GM21423 (cell line): ENCODE data around the gene DEDD.

Experiments used
- ATAC-seq: cut with Tn5 transposase; IDR thresholded peaks from one replicate; pipeline ENCODE4 v1.9.1; 2021; ENCODE audit warnings: mild to moderate bottlenecking, moderate library complexity; ENCODE audit not compliant: unreplicated experiment

The DEDD gene

GRCh38 chr1:161164901-161165610, 32.6 kb upstream of the DEDD start:
- no peak for ATAC-seq

- no peak for ATAC-seq
These were observed 31.3 kb upstream of the DEDD start for GRCh38 chr1:161163793-161164192.

GRCh38 chr1:161162806-161163205, 30.3 kb upstream of the DEDD start:
- ATAC-seq, result no peak

GRCh38 chr1:161162052-161162451, 29.6 kb upstream of the DEDD start:
- no peak for ATAC-seq

- ATAC-seq, result no peak
These were observed 29.2 kb upstream of the DEDD start for GRCh38 chr1:161161652-161162051.

- no peak for ATAC-seq
These were observed 28.2 kb upstream of the DEDD start for GRCh38 chr1:161160671-161161145.

- no peak for ATAC-seq
These were observed 27.4 kb upstream of the DEDD start for GRCh38 chr1:161159913-161160243.

- peak; percentile 84 for ATAC-seq
These were observed 26.8 kb upstream of the DEDD start, which contains the start of gene USP21 for GRCh38 chr1:161159087-161159912. Gene USP21 (plus strand): TSS chr1:161159500. CDS start chr1:161160641, 1,141 bp downstream.

- no peak for ATAC-seq
These were observed 26.0 kb upstream of the DEDD start for GRCh38 chr1:161158316-161159010.

GRCh38 chr1:161157867-161158266, 25.4 kb upstream of the DEDD start:
- ATAC-seq, result no peak

GRCh38 chr1:161153682-161154337, 21.3 kb upstream of the DEDD start, which contains the start of gene UFC1:
Gene UFC1 (plus strand): TSS chr1:161153978. CDS start chr1:161153998, 20 bp downstream.
- ATAC-seq, result peak; percentile 92

GRCh38 chr1:161153176-161153575, 20.7 kb upstream of the DEDD start:
- no peak for ATAC-seq

GRCh38 chr1:161145832-161146231, 13.4 kb upstream of the DEDD start:
- ATAC-seq, result no peak

GRCh38 chr1:161140755-161141400, 8.4 kb upstream of the DEDD start:
- ATAC-seq, result no peak

- ATAC-seq, result no peak
These were observed 7.3 kb upstream of the DEDD start for GRCh38 chr1:161139766-161140165.

- no peak for ATAC-seq
These were observed 6.0 kb upstream of the DEDD start for GRCh38 chr1:161138431-161138830.

GRCh38 chr1:161137881-161138280, 5.4 kb upstream of the DEDD start:
- ATAC-seq, result no peak

- no peak for ATAC-seq
These were observed 813 bp upstream of the DEDD start for GRCh38 chr1:161133220-161133740.

GRCh38 chr1:161131523-161132409, 701 bp downstream of the DEDD start:
- peak; percentile 2 for ATAC-seq
